Measurements from ENCODE around the gene CSNK2B.

CSNK2B gene

DNA sequence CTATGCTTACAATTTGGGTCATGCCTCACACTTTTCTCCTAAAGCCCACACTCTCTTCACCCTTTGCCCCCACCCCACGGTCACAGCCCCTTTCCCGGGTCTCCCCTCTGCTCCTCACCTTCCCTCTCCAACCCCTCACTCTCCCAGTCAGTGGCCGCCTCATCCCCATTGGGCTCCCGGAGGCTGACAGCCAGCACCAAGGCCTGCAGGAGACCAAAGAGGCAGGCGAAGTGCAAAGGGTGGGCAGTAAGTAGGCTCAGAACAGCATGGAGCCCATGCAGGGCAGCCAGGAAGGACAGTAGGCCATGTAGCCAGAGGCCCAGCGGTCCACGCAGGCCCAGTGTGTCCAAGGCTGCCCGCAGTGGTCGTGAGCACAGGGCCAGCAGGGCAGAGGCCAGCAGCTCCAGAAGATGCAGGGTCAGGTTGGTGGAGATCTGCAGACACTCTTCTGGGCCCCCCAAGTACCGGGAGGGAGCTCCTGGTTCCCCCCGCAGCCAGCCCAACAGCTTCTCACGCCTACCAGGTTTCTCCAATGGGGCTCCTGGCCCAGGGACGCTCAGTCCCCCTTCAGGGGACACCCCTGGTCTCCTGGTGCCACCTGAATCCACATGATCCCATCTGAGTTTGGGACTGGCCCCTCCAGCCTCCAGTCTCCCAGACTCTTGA lies 6.8 kb upstream of the CSNK2B start:
- POLR2A ChIA-PET, result no interaction called here
- TF ChIP-seq, protein P1, sequence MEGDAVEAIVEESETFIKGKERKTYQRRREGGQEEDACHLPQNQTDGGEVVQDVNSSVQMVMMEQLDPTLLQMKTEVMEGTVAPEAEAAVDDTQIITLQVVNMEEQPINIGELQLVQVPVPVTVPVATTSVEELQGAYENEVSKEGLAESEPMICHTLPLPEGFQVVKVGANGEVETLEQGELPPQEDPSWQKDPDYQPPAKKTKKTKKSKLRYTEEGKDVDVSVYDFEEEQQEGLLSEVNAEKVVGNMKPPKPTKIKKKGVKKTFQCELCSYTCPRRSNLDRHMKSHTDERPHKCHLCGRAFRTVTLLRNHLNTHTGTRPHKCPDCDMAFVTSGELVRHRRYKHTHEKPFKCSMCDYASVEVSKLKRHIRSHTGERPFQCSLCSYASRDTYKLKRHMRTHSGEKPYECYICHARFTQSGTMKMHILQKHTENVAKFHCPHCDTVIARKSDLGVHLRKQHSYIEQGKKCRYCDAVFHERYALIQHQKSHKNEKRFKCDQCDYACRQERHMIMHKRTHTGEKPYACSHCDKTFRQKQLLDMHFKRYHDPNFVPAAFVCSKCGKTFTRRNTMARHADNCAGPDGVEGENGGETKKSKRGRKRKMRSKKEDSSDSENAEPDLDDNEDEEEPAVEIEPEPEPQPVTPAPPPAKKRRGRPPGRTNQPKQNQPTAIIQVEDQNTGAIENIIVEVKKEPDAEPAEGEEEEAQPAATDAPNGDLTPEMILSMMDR (IDR thresholded peaks at IDR 0.05; ENCODE audit: insufficient read depth, low read length, missing control alignments), result no peak
- no peak for DNase-seq (ENCODE audit: low read depth, low spot score)
- CTCF ChIA-PET, result interaction anchor here (0.7 to 3.1 kb wide), 2 partner anchors 8 to 206 kb away, joined by 3 to 13 read pairs; partner anchors contain the start of gene BAG6
- H3K4me3 ChIP-seq (ENCODE audit: low read depth, low read length), result peak overlapping the region; percentile 86

GRCh38 chr6:31659649-31660380 lies 6.1 kb upstream of the CSNK2B start:
- TF ChIP-seq, protein P1 (IDR thresholded peaks at IDR 0.05; ENCODE audit: insufficient read depth, low read length, missing control alignments), result no peak
- DNase-seq (ENCODE audit: low read depth, low spot score), result no peak
- H3K4me3 ChIP-seq (ENCODE audit: low read depth, low read length), result peak overlapping the region; percentile 86
- ChIA-PET CTCF (interaction anchor here (0.7 to 3.1 kb wide), 6 partner anchors 8 to 205 kb away, joined by 3 to 13 read pairs (median 4); partner anchors contain the start of genes BAG6, LY6G5B and LY6G5C), POLR2A (interaction anchor here (0.6 to 1.7 kb wide), 5 partner anchors 8 to 168 kb away, joined by 3 to 15 read pairs (median 4); partner anchors contain the start of genes BAG6 and HSPA1B)

DNA sequence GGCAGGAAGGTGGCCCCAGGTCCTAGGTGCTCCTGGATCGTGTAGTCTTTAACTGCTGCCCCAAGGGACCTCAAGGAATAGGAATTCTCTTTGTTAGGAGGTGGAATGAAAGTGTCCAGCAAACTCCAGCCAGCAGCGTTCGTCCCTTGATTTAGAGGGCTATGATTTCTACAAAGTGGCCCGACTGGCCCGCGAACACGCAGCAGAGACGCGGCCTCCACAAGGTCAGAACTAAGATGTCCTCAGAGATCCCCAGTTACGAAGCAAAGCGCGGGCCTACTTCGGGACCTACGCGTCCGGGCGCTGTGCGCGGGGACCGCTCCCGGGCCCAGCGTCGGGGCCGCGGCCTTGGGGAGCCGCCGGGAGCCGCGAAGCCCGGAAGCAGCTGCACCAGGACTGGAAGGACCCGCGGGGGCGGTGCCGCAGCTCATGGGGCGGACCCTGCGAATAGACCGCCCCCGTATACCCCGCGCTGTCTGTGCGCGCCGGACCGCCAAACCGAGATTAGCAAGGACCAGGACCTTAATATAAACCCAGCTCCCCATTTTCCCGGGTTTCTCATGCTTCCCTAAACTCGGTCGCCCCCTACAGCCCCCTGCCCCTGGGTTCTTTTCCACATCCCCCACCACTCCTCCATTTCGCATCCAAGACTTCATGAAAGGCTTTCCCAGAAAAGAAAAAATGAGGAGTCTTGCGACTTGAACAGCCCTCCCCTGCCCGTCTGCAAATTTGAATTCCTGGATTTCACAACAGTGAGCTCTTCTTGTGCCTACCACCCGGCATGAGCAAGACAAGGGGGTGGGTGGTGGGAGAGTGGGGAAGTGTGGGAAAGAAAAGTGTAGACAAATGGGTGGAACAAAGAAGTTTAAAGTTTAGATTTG lies 5.3 kb upstream of the CSNK2B start, which contains the start of gene C6orf47:
Gene C6orf47 (minus strand): TSS at position 398 of the 881 bp plus-strand sequence. CDS start 831 bp downstream, outside the sequence.
- no peak for DNase-seq (ENCODE audit: low read depth, low spot score)
- ChIA-PET POLR2A (interaction anchor here (0.6 to 1.7 kb wide), 7 partner anchors 9 to 167 kb away, joined by 3 to 15 read pairs (median 4); partner anchors contain the start of genes BAG6, CLIC1, HSPA1B and LSM2), CTCF (interaction anchor here (0.6 to 3.1 kb wide), 10 partner anchors 9 to 203 kb away, joined by 3 to 13 read pairs (median 3); partner anchors contain the start of genes BAG6, LY6G5B and LY6G5C)
- TF ChIP-seq, protein P1 (IDR thresholded peaks at IDR 0.05; ENCODE audit: insufficient read depth, low read length, missing control alignments), result no peak
- peak within 1 kb of the TSS; percentile 86 for H3K4me3 ChIP-seq (ENCODE audit: low read depth, low read length)

- ChIA-PET POLR2A (interaction anchor here (0.7 to 1.7 kb wide), 7 partner anchors 9 to 166 kb away, joined by 3 to 15 read pairs (median 4); partner anchors contain the start of genes BAG6, CLIC1, HSPA1B and LSM2), CTCF (interaction anchor here (0.6 to 3.1 kb wide), 9 partner anchors 8 to 168 kb away, joined by 3 to 13 read pairs (median 3); partner anchors contain the start of genes BAG6, LY6G5B and LY6G5C)
- TF ChIP-seq, protein P1 (IDR thresholded peaks at IDR 0.05; ENCODE audit: insufficient read depth, low read length, missing control alignments), result no peak
- DNase-seq (ENCODE audit: low read depth, low spot score), result no peak
- no peak overlapping the region; the same call in 1 of the 2 replicates for H3K4me3 ChIP-seq (ENCODE audit: low read depth, low read length)
Observed at GRCh38 chr6:31661262-31662123, 4.4 kb upstream of the CSNK2B start.

- TF ChIP-seq, protein P1 (IDR thresholded peaks at IDR 0.05; ENCODE audit: insufficient read depth, low read length, missing control alignments), result no peak
- H3K4me3 ChIP-seq (ENCODE audit: low read depth, low read length), result no peak overlapping the region
- no peak for DNase-seq (ENCODE audit: low read depth, low spot score)
- CTCF ChIA-PET, result interaction anchor here (0.7 to 3.1 kb wide), 2 partner anchors 11 to 34 kb away, joined by 3 to 13 read pairs; partner anchors contain the start of gene BAG6
- POLR2A ChIA-PET, result interaction anchor here (0.9 kb wide), 1 partner anchor 10 kb away, joined by 5 read pairs; the partner anchor contains the start of gene BAG6
Observed at GRCh38 chr6:31662124-31662723, 3.7 kb upstream of the CSNK2B start.
